Measurements from ENCODE around the gene DOCK4.

- TF ChIP-seq CTCF (IDR thresholded peaks at IDR 0.05): no peak
- no peak for TF ChIP-seq POLR2AphosphoS5 (IDR thresholded peaks at IDR 0.05)
These were observed 272.6 kb downstream of the DOCK4 start for GRCh38 chr7:111933609-111934008.
